Coronary artery (tissue), 2 donors: ENCODE data around the gene MIA2.
A peak's percentile ranks its signal among the peaks of the same experiment; 100 is the strongest.

ENCODE experiments used
- DNase-seq: peaks from one replicate; pipeline ENCODE4 v3.0.0-alpha.2; 2017; ENCODE audit warnings: low spot score
- H3K27ac ChIP-seq, 2 donors: fragments of 200-600 bp; sonication (generic); one replicate each; pipeline ENCODE4 v1.5.1; 2016 to 2019
- H3K4me3 ChIP-seq: fragments of 200-600 bp; sonication (generic); 2 replicates; pipeline ENCODE4 v1.5.1; 2016; ENCODE audit warnings: mild to moderate bottlenecking, moderate library complexity
- CTCF ChIP-seq: fragments of 200-600 bp; sonication (generic); IDR thresholded peaks from one replicate; pipeline ENCODE4 v1.5.1; 2019; ENCODE audit warnings: antibody characterized with exemption

The MIA2 gene

GRCh38 chr14:39426605-39427004 is 192.9 kb downstream of the MIA2 start:
- no peak overlapping the region for H3K4me3 ChIP-seq
- DNase-seq: no peak
- TF ChIP-seq CTCF: no peak
- no peak overlapping the region for H3K27ac ChIP-seq

- no peak for TF ChIP-seq CTCF
- H3K27ac ChIP-seq: no peak overlapping the region
- no peak for DNase-seq
- H3K4me3 ChIP-seq: no peak overlapping the region
Observed at GRCh38 chr14:39428118-39428517, 194.4 kb downstream of the MIA2 start.

- peak overlapping the region; percentile 94 for H3K4me3 ChIP-seq
- DNase-seq: no peak
- TF ChIP-seq CTCF: no peak
- H3K27ac ChIP-seq: peak overlapping the region; percentile 90 to 98
Observed at GRCh38 chr14:39430762-39431415, 197.2 kb downstream of the MIA2 start.

- no peak for TF ChIP-seq CTCF
- Histone ChIP-seq H3K4me3 (peak overlapping the region; percentile 94), H3K27ac (peak overlapping the region; percentile 90 to 98)
- peak; percentile 82 for DNase-seq
Observed at GRCh38 chr14:39431416-39432178, 197.9 kb downstream of the MIA2 start.

GRCh38 chr14:39432179-39432618 is 198.5 kb downstream of the MIA2 start, which contains the start of gene FBXO33:
Gene FBXO33, minus strand, starts transcription at chr14:39432433. Its CDS starts 271 bp downstream, at chr14:39432162.
- peak; percentile 99 for DNase-seq
- Histone ChIP-seq H3K4me3 (peak within 1 kb of the TSS; percentile 94), H3K27ac (peak within 1 kb of the TSS; percentile 90 to 98)
- TF ChIP-seq CTCF: no peak

GRCh38 chr14:39432619-39433451 is 199.1 kb downstream of the MIA2 start:
- H3K4me3 ChIP-seq: peak overlapping the region; percentile 94
- no peak for TF ChIP-seq CTCF
- peak; percentile 95 for DNase-seq
- peak overlapping the region; percentile 90 to 98 for H3K27ac ChIP-seq
